ENCODE results near the gene RLN3.
"Not testable (repeated sequence)": the region's sequence is repeated elsewhere in the genome, so short reads cannot be mapped to it uniquely, and the experiment has no call there.

The RLN3 gene

DNA sequence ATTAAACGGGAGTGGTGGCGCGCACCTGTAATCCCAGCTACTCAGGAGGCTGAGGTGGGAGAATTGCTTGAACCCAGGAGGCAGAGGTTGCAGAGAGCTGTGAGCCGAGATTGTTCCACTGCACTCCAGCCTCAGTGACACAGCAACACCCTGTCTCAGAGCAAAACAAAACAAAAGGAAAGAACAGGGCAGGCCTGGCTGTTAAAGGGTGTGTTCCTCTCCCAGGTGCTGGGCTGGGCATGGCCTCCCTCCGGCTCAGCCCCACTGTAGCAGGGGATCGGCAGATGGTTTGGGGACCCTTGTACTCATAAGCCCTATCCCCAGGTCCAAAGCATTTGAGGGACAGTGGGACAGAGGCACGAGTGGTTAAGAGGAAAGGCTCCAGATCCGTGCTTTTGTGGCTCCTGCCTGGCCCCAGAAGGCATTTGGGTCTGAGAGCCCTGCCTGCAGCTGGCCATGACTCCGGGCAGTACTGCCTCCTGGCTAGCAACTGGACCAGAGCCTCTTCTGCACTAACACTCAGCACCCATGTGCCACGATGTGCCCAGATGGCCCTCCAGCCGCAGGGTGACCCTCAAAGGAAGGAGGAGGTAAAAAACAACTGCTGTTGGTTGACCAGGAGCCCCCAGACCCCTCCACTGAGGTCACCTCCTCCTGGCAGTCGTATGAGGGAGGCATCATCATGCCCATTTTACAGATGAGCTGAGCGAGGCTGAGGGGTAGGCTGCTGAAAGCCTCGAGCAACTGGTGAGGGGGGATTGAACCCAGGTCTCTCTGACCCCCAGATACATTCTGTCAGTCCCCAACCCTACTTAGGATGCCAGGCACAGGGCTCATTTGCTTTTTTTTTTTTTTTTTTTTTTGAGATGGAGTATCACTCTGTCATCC, 31.8 kb upstream of the RLN3 start:
- no peak for DNase-seq

DNA sequence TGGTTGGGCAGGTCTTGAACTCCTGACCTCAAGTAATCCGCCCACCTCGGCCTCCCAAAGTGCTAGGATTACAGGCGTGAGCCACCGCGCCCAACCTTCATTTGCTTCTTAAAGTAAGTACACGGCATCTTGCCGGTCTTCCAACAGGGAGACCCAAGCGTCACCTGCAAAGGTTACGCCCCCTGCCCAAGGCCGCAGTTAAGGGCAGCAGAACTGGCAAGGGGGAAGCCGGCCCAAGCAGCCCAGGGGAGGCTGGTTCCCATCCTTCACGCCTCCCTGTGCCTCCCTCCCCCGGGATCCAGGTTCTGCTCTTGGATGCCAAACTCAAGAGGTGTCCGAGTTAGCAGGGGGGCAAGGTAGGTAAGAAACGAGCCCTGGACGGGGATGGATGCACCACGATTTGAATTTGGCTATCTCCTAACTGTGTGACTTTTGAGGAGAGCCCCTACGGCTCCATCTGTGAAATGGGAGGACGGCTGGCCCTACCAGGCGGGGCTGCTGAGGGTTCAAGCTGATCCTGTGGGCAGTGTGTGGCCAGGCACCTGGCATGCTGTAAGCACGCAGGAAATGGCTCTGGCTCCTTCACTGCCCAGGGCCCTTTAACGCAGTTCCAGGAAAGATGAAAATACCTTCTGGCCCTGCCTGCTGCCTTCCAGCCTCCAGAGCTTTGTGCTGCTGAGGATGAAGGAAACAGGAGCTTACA, 30.9 kb upstream of the RLN3 start:
- no peak for DNase-seq

DNA sequence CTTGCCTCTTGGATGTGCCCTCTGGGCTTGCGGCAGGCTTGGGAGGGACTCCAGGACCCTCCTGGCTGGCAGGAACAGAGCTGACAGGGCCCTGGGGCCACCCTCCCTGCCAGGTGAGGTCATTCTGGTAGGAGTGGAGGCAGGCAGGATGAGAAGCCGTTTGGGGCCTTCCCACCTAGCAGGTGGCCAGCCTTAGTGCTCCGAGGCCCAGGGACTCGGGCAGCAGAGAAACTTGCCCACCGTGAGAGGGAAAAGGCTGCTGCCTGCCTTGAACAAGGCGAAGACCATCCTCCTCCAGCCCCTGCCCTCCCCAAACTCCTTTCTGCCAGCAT, 30.4 kb upstream of the RLN3 start:
- no peak for DNase-seq

DNA sequence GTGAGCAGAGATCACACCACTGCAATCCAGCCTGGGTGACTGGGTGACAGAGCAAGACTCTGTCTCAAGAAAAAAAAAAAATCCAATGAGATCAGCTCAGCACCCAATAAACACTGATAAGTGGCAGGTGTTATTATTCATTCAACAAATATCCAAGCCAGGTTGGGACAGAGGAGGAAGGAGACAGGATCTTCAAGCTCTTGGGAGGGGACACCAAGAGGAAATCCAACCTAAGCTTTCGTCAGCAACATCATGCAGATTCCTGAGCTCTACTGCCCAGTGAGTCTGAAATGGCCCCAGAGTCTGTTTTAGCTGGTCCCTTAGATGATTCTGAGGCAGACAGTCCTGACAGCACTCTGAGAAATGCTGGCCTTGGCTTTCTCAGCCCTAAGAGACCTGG, 29.5 kb upstream of the RLN3 start:
- DNase-seq: no peak

DNA sequence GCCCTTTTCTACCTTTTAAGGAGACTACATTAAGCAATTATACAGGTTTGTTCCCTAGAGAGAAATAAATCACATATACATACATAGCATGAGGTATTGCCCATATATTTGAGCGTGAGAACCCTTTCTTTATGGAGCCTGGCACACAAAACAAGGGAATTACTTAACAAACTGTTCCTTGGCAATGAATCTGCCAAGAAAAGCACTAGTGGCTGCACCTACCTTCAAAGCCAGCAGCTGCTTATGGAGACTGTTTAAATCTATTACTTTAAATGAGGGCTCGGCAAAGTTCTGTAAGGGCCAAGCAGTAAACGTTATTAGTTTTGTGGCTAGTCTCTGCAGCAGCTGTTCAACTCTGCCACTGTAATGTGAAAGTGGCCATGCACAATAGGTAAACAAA, 28.9 kb upstream of the RLN3 start:
- DNase-seq: no peak

DNA sequence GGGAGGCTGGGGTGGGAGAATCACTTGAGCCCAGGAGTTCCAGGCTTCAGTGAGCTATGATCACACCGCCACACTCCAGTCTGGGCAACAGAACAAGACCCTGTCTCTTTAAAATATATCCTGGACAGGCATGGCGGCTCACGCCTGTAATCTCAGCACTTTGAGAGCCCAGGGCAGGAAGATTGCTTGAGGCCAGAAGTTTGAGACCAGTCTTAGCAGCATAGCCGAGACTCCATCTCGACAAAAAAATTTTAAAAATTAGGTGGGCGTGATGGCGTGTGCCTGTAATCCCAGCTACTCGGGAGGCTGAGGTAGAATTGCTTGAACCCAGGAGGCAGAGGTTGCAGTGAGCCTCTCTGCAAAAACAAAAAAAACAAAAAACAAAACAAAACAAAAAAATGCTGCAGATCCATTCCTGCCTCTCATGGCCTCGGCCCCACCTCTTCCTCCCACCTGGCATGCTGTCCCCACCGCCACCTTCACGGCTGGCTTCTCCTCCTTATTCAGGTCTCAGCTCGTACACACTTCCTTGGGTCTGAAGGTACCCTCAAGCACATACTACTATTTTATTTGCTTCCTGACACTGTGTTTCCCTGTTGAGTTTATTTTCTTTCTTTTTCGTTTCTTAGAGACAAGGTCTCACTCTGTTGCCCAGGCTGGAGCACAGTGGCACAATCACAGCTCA, 27.1 kb upstream of the RLN3 start:
- no peak for DNase-seq

DNA sequence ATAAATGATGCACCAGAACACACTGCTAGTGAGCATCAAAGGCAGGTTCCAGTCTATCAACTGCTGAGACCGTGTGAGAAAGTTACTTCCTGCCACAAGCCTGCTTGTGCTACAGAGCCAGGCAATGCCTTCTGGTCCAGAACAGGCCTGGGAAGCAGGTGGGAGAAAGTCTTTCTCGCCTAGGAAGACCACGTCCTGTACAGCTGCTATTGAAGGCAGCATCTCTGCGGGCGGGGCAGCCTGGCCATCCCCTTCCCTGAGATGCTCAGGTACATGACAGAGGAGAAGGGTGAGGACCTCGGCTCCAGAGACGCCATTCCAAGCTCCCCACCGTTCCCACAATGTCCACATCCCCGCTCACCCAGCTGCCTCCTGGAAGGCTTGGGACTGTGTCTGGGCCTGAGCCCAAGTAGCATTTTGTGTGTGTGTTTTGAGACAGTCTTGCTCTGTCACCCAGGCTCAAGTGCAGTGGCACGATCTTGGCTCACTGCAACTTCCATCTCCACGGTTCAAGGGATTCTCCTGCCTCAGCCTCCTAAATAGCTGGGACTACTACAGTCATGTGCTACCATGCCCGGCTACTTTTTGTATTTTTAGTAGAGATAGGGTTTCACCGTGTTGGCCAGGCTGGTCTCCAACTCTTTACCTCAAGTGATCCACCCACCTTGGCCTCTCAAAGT, 25.2 kb upstream of the RLN3 start:
- DNase-seq: peak; percentile 67

DNA sequence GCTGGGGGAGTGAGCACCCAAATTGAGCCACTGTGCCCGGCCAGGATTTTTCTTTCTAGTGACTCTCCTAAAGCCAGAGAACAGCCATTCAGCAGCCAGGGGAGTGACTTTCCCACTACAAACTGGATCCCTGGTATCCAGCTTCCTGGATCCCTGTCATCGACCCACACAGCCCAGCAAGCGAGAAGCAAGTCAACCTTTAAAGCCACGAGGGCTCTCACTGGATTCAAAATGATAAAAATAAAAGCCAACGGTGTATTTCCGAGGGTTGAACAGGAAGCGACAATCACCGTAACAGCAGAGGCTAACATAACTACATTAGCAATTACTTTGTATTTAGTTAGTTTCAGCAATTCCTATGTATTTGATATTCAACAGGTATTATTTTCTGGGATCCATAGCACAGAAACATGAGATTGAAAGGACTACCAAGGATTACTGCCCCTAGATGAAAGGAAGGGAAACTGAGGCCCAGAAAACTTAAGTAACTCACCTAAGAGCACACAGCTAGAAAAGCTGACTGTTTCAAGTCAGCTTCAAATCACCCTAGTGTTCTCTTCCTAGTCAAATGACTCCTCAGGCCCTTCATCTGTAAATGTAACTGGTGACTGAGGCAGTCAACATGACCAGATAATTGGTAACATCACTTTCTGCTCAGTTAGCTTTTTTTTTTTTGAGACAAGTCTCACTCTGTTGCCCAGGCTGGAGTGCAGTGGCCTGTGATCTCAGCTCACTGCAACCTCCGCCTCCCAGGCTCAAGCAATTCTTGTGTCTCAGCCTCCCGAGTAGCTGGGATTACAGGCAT, 24.5 kb upstream of the RLN3 start:
- DNase-seq: peak; percentile 52

DNA sequence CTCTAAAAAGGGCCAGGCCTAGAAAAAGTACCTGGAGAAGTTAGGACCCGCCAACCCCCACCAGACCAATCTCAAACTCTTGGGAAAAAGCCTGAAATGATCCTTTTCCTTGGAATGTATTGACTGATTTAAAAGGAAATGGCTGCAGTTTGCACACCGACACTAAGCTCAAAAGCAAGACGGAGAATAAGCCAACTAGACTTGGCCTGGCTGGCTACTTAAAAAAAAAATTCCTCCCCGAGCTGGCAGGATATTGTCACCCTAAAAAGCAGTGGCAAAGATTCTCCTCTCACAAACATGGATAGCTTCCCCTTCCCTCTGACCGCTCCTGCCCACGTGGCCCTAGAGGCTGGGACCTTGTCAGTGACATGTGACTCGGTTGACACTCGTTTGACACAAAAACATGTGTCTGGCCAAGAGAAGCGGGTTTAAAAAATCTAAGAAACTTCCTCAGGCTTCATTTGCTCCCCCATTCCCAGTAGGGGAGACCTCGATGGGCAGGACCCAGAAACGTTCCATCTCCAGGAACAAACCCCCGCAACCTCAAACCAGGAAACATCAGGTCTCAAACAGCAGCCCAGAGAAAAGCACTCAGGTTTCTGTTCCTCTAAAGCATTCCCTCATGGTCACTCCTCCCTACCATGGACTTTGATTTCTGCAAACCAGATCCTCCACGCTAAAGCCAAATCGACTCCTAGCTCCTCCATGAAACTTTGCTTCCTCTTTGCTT, 23.2 kb upstream of the RLN3 start:
- no peak for DNase-seq

DNA sequence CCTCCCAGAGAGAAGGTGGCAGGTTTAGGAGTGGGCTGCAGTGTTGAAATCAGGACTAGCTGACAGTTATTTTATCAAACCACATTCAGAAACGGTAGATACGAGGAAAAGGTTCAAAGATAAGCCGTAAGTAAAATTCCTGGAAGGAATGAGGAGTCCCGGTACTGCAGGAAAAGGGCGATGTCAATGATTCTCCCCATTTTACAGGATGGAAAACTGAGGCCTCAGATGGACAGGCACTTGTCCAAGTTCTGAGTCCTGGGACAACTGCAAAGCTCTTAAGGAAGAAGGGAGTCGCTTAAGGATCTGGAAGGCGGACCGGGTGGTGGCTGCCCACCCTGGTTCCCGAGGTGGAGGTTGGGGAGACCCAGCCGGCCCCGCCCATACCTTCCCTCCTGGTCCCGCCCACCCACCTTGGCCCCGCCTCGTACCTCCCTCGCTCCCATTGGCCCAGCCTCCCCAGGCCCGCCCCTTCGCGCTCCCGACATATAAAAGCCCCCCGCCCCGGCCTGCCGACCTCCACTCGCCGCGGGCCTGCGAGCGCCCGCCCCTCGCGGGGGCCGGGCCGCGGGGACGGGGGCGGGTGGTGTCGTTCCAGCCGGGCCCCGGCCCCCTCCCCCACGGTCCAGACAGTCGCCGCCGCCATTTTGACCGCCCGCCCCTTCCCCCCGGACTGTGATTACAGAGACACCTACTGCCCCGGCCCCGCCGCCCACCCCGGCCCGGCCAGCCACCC, 22.4 kb upstream of the RLN3 start:
- DNase-seq: peak; percentile 95

DNA sequence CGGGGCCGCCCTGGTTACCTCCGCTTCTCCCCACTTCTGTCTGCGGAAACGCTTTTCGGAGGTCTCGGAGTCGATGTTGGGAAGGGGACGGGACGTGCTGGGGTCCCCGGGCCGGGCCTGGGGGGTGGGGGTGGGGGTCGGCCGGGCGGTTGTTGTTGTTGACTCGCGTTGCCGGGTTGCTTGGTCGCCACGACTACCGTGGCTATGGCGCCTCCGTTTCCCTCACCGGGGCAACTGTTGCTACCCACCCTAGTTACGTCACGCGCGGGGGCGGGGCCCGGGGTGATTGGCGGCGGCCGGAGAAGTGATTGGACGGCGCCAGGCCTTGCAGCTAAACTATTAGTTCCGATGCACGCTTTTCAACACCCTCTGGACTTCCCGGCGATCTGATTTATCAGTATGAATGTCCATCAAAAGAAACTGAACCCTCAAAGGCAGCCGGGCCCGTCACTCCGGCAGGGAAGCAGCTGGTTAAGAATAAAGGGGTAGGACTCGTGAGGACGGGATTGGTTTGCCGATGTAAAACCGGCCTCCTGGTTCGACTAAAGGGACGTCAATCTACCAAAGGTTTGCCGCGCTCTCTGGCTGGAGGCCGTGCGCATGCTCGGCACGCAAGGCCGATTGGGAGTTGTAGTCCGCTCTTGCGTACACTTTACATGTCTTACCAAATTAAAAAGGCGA, 21.7 kb upstream of the RLN3 start, which contains the start of gene RFX1:
Gene RFX1 (minus strand): TSS at position 236 of the 681 bp plus-strand sequence. CDS start 12,477 bp downstream, outside the sequence.
- DNase-seq: peak; percentile 100

DNA sequence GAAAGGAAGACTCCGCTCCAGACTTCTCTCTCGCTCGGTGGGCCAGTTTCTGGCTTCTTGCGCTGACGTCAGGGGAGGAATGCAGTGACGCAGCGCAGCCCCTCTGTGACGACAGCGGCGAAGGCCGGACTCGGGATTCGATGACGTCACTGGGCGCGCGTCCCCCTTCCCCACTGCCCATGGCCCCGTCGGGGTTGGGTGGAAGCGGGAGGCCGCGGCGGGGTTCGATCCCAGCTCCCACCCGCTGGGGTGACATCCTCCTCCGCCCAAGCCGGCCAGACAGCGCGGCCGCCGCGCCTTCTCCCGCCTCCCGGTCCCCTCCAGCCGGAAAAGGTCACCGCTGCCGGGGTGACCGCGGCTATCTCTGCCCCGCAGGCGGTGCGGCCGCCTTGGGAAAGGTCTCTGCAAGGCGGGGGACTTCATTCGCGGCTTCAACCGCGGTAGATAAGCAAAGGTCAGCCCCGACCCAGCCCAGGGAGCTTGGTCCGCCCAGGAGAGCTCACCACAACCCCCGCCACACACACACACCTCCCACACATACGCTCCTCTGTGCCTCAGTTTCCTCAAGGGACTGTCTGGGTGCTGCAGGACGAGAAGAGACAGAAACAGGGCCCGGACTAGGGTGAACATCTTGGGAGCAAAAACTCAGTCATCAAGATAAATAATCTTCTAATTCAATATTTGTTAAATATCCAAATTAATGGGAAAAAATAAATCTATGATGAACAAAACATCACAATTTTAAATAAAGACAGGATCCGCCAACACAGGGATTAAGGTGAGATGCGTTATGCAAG, 21.0 kb upstream of the RLN3 start:
- DNase-seq: no peak

DNA sequence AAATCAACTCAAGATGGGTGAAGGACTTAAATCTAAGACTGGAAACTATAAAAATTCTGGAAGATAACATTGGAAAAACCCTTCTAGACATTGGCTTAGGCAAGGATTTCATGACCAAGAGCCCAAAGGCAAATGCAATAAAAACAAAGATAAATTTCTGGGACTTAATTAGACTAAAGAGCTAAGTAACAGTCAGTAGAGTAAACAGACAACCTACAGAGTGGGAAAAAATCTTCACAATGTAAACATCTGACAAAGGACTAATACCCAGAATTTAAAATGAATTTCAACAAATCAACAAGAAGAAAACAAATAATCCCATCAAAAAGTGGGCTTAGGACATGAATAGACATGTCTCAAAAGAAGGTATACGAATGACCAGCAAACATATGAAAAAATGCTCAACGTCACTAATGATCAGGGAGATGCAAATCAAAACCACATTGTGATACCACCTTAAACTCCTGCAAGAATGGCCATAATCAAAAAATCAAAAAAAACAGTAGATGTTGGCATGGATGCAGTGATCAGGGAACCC, 15.5 kb upstream of the RLN3 start:
- DNase-seq: no peak

DNA sequence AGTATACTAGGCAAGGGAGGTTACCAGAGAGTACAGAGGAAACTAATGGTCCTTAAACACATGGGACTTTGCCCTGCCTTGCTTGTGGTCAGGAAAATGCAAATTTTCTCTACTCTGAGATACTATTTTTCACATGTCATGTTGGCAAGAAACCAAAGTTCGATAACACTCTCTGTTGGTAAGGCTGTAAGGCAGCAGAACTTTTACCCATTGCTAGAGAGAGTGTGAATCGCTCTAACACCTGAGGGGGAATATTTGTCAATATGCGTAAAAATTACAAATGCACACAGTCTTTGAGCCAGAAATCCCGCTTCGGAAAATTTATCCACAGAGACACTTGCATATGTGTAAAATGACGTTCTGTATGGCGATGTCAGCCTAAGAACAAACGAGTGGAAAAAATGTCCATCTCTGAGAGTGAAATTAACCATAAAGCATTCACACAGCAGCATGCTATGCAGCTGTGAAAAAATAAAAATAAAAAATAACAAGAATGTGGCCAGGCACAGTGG, 12.4 kb upstream of the RLN3 start:
- no peak for DNase-seq

DNA sequence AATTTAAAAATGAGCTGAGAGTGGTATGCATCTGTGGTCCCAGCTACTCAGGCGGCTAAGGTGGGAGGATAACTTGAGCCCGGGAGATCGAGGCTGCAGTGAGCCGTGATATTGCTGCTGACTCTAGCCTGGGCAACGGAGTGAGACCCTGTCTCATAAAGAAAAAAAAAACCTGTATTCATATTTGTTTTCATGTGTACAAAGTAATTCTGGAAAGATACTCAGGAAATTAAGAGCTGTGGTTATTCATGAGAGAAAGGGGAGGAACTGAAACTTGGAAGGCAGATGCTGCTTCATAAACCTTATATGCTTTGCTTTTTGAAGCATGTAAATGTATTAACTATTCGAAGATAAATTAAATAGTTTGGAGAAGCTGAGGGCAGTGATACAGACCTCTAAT, 8.8 kb upstream of the RLN3 start:
- DNase-seq: no peak

DNA sequence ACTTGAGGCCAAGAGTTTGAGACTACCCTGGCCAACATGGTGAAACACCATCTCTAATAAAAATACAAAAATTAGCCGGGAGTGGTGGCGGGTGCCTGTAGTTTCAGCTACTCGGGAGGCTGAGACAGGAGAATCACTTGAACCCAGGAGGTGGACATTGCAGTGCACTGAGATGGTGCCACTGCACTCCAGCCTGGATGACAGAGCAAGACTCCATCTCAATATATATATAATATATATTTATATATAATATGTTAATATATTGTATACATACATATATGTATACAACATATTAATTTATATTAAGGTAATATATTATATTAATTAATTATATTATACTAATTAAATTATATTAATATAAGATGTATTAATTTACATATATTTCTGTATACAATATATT, 8.2 kb upstream of the RLN3 start:
- DNase-seq: not testable (repeated sequence)

DNA sequence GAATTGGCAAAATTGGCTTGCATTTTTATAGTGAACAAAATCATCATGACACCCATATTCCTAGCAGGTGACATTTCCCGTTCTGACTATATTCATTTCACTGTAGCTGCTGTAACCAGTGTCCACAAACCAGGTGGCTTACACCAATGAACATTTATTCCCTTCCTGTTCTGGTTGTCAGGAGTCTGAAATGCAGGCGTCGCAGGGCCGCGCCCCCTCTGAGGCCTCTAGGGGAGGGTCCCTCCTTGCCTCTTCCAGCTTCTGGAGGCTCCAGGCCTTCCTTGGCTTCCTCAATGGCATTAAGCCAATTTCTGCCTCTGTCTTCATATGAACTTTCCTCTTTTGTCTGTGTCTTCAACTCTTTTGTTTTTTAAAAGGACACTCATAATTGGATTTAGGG, 6.5 kb upstream of the RLN3 start:
- no peak for DNase-seq

DNA sequence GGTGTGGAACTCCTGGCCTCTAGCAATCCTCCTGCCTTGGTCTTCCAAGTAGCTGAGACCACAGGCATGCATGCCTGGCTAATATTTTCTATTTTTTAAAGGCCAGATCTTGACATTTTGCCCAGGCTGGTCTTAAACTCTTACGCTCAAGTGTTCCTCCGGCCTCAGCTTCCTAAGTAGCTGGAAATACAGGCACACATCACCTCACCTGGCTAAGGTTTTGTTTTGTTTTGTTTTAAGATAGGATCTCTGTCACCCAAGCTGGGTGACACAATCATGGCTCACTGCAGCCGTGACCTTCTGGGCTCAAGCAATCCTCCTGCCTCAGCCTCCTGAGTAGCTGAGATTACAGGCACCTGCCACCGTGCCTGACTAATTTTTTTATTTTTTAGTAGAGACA, 5.5 kb upstream of the RLN3 start:
- DNase-seq: no peak

Measured in CD4-positive, alpha-beta T cell treated with Interleukin-21 for 1 hour (primary cell).